HG03354 (cell line): ENCODE data around the gene KLHL29.

Experiments
- ATAC-seq: cut with Tn5 transposase; IDR thresholded peaks from one replicate; pipeline ENCODE4 v1.9.1; 2021; ENCODE audit warnings: mild to moderate bottlenecking; ENCODE audit not compliant: unreplicated experiment, poor library complexity, severe bottlenecking

The KLHL29 gene

DNA sequence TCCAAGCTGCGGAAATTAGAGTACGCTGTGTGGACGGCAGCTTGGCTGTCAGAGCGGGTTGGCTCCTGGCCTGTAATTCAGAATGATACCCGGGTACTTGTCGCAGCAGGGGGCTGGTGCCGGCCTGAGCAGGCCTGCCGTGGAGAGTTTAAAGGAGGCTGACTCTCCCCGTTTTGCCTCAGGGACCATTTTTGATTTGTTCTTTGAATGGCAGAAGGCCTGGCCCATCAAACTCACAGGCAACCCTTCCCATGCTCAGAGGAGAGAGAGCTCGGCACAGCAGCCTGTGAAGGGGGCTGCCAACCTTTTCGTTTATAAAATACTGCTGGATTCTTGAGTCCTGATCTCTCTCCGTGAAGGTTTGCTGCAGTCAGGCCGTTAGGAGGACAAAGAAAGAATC is 151.3 kb downstream of the KLHL29 start:
- no peak for ATAC-seq

DNA sequence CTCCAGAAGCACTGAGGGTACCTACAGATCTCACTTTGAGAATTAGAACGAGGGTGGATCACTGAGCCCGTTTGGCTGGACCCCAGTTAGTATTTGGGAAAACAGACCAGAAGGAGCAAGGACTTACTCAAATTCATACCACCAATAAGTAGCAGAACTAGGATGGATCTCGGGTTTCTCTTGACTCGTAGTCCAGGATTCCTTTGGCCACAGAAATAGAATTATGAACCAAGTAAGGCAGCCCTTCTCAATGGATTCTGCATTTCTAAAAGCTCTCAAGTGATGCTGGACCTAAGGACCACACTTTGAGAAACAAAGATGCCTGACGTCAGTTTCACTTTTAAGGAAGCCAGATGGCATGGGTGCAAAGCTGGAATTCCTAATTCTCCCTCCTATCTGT is 153.0 kb downstream of the KLHL29 start:
- no peak for ATAC-seq

DNA sequence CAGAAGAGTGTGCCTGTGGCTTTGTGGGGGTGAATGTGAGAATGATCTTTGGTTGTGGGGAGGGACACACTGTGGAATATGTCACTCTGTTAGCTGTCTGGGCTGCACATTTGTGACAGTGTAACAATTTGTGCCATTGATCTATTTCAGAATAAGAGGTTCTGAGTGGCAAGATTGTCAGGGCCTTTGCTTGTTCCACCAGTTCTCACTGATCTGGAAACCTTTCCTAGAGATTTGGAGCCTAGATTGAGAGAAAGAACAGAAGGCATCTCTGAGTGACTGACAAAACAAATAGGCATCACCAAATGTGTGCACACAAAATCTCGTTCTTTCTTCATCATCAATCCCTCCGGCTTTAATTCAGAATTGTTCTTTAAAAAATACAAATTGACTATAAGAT is 153.6 kb downstream of the KLHL29 start:
- no peak for ATAC-seq

DNA sequence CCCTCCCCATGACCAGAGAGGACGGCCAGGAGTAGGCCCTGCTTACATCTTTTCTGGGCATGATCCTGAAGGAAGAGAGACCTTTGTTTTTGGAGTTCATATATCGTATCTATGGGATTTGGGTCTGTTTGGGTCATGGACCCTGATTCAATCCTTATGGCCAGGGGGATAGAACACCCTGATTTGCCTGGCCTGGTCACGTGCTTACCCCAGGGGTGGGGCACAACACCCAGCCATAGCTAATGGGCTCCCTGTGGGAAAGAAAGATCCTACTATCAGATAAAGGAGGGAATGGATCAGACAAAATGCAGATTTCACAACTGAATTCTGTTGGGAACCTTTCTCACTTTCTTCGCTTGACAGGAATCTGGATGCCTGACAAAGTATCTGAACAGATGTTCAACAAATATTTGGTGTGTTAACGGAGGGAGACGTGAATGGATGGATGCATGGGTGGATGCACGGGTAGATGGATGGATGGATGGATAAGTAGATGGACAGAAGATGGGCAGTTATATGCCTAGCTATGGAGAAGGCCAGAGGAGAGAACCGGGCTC is 155.9 kb downstream of the KLHL29 start:
- no peak for ATAC-seq

DNA sequence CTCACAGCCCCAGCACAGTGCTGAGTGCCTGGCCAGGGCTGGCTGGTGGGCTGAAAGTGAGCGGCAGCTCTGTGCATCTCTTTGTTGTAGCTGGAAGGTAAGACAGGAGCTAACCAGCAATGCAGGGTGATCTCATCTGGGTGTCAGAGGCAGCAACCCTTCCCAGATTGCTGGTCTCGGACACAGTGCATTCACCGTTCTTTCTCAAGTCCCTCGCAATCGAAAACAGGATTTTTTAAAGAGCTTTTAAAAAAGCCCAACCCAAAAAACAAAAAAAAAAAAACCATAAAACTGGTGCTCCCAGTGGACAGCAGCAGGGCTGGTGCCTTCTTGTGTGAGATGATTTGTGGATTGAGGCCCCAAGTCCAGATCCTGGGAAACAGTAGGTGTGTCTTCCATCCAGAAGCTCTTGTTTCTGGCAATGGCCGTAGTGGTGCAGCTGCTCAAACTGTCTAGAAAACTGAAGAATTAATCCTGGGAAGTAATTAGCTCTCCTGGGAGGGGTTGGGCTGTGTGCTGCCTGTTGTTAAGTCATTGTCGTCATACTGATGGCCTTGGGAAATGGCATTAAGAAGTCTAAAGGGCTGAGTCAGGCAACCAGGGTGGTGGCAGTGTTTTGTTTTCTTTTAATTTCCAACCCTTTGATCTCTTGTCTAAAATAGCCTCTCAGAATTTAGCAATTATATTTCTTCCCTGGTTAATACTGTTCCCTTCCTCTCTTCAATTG is 156.7 kb downstream of the KLHL29 start:
- ATAC-seq = no peak

DNA sequence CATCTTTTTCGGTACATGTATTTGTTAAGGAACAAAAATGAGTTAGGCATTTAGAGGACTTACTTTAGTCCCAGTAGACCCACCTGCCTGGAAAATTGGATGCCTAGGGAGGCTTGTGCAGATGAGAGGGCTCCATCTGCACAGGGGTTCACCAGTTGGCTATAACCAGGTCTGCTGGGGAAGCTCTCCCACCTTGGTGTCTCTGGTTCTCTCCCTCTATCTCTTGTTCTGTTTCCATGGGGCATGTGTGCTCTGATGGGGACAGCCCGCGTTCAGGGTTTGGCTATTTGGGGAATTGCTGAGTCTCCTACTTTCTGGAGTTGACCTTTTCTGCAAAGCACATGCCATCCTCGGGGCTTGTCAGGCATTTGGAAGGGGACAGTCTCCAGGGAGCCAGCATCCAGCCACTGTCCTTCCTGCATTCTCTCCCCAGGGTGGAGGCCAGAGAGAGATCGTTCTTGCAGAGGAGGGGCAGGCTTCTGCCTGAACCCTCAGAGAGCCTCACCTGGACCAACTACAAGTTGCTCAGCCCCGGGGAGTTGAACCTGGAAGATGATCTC is 157.3 kb downstream of the KLHL29 start:
- ATAC-seq = no peak

DNA sequence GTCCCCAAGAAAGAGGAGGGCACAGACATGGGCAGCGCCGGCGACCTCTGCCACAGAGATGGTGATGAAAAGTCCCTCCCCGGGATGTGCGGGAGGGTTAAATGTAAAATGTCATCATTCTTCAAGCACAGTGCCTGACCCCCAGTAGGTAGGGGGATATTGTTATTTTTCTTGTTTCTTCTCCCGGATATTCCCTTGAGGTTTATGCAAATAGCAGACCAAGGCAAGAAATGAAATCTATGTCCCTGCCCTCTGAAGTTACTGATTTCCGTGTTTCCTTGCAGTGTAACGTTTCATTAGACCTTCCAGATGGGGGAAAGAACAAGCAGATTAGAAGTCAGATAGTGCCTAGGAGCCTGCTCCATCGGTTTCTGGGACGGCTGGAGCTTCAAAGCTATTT is 158.3 kb downstream of the KLHL29 start:
- no peak for ATAC-seq

DNA sequence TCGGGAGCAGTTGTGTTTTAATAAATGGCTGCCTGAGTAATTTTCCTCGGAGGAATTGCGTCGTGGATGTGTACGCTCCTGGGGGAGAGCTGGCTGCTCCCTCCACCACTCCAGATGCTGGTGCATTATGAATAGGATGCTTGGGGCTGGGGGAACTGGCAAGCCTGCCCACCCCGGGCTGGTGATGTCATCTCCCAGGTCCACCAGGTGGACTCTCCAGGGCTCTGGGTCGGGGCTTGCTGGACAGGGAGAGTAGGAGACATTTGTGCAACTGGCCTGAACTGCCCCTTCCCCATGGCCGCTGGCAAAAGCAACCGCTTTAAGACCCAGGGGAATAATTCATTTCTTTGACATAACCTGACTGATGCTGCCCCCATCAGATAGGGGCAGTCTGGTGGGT is 158.7 kb downstream of the KLHL29 start:
- ATAC-seq = no peak

DNA sequence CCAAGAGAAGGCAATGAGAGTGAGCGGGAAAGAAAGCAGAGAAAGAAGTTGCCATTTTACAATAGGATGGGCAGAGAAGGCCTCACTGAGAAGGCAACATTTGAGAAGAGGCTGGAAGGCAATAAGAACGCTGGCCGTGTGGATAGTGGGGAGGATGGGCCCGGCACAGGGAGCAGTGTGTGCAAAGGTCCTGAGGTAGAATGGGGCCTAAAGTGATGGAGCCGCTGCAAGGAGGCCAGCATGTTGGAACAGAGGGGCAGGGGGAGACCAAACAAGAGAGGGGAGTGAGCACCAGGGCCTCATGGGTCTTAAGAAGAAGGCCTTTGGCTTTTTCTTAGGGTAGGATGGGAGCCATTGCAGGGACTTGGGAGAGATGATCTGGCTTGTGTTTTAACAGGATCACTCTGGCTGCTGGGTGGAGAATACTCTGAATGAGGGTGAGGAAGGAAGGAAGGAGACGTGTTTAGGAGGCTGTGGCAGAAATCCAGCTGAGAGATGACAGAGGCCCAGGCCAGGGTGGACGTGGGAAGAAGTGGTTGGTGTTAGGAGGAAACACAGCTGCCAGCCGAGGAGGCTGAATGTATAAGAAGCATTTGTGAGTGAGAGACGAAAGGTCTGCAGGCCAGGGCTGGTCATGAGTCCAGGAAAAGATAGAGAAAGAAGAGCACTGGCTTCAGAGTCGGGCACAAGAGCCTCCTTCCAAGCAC is 159.8 kb downstream of the KLHL29 start:
- ATAC-seq = no peak

DNA sequence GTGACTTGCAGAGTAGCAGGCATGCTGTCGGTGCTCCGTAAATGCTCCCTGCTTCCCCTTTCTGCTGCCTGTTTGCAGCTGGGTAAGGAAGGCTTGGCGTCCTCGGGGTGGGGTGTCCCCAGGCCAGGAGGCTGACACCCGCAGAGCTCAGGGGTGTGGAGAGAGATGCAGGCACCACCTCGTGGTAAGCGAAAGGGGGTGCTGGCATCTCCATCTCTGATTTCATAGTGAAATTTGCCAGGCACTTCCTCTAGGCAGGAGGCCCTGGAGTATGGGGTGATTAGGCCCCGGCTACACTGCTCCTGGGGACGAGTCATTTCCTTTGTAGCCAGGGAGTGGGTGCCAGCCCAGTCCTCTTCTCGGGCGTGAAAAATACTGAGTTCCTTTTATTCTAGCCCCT is 160.4 kb downstream of the KLHL29 start:
- no peak for ATAC-seq

DNA sequence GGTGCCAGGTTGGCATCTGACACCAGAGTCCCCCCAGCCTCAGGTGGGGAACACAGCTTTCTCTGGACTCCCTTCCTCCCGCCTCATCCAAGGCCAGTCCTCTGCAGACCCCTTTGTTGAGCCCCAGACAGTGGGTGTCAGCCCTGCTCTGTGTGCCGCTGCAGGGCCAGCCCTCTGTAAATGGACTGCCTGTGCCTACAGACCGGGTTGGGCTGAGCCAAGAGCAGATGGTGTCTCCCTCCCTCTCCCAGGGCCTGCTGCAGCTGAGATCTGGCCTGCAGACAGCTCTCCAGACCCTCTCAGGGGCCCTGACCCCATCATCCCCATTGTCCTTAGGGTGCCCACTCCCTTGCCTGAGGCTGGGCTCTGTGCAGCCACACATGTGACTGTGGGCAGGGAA is 160.8 kb downstream of the KLHL29 start:
- no peak for ATAC-seq

DNA sequence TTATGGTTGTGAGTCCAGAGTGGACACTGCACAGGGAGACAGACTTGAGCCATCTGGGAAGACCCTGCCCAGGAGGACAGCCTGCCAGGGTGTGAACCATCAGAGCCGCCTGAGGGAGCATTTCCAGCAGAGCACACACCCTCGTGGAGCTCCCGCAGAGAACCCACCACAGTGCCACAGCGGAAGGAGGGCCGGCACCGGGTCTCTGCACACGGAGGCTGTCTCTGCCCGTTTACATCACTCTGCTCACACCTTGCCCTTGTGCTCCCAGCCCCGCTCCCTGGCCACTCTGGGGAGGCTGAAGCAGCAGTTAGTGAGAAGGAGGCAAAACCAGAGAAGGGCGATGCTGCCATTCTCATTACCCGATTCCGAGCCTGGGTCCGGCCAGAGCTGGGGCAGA is 161.9 kb downstream of the KLHL29 start:
- no peak for ATAC-seq

DNA sequence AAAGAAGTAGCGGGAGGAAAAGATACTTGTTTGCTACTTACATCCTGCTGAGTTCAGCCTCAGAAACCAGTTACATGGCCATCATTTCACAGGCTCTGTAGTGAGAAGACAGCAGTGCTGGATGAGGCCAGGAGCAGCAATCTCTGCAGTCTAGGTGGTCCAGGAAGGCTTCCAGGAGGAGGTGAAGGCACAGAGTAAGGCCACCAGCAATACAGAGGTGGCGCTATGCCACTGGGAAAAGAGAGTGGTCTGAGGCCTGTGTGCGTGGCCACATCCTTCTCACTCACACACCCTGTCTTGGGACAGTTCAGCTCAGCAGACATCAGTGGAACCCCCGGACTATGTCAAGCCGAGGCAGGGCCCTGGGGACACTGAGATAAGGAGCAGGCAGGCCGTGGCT is 162.7 kb downstream of the KLHL29 start:
- no peak for ATAC-seq

DNA sequence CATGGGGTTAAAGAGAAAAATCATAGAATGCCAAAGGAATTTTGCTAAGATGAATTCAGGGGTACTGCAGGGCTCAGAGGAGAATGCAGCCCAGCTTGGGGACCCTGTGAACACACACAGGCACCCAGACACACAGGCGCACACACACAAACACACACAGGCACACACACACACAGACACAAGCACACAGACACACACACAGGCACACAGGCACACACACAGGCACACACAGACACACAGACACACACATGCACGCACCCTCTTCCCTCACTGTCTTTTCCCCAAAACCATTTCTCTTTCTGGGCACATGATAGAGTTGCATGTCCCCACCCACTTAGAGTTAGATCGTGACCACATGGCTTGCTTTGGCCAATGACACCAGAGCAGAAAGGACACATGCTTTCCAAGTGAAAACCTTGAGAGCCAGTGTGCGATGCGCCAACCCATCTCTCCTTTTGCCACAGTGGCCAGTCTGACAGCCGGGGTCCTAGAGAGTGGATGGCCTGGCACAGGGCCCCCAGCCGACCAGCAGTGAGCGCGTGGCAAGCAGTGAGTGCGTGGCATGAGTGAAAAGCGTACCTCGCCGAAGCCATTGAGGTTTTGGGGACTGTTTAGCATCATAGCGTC is 163.3 kb downstream of the KLHL29 start:
- ATAC-seq = no peak

DNA sequence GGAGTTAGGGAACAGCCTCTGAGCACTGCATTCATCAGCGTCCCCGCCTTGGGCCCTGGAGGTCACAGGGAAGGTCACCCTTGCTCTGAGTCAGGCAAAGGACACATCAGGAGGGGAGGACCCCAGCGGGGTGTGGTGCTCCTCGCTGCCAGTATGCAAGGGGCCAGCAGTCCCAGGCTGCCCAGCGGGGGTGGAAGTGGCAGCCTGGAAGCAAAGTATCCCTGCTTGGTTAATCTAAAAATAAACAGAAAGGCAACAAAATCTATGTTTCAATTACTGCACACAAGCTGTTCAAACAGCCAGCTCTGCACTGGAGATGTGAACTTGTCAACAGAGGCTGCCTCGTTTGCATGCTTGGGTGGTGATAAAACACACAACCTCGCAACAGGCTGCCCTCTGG is 164.1 kb downstream of the KLHL29 start:
- ATAC-seq = no peak

DNA sequence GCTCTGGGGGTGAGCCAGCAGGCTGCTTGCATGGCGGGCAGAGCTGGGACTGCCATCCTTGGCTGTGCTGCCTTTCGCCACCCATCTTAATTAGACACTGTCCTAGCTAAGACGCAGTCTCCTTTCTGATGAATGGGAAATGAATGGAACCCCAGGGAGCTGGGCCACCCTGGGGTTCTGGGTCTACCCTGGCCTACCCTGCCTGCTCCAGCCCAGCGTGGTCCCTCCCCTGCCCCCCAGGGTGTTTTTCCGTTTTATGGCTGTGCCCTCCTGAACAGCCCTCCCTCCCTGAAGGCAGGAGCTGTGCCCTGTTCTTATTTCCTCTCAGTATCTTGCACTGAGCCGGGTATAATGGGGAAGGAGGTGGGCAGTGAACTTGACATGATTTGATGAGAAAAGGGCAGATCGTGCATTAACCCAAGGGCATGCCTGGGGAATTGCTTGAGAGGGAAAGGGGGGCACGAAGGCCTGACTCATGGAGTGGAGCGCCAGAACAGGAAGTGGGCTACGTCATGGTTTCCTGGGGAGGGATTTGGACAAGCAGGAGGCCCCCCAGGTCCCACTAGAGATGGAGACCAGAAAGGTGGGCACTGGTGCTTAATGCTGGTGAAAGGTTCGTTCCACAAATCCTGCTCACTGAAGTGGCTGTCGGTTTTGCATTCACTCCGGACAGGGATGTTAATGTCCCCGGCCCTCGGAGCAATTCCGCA is 165.0 kb downstream of the KLHL29 start:
- ATAC-seq = no peak

DNA sequence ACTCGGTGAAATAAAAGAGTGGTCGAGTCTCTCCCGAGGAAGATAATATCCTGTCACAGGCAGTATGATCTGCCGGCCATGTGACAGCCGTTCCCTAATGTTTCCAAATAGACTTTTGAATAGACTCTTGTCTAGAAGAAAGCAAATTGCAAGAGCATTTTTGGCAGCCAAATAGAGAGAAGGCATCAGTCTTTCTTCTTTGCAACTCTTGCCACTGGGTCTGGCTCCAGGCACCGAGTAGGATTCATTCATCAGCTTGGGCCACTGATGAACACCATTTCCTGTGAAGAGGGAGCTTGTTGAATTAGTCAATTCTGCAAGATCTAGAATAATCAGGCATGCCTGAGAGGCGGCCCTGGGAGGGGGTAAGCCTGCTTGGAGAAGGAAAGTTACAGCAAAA is 165.6 kb downstream of the KLHL29 start:
- no peak for ATAC-seq

DNA sequence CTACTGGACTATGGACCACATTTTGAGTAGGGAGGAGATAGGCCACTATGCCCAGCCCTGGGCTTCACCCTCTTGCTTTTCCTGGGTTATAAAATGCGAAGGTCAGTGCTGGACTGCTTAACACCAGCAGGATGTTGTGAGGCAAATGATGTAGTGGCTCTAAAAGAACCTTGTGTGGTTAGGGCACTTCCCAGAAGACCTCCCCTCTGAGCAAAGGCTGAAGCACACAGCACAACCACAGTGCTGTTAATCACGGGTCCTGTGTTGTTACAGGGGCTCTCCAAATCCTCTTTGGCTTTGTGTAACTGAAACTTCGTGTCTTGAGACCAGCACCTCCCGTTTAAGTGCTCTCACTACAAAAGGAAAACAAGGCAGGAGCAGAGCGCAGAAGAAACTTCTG is 166.9 kb downstream of the KLHL29 start:
- ATAC-seq = no peak

DNA sequence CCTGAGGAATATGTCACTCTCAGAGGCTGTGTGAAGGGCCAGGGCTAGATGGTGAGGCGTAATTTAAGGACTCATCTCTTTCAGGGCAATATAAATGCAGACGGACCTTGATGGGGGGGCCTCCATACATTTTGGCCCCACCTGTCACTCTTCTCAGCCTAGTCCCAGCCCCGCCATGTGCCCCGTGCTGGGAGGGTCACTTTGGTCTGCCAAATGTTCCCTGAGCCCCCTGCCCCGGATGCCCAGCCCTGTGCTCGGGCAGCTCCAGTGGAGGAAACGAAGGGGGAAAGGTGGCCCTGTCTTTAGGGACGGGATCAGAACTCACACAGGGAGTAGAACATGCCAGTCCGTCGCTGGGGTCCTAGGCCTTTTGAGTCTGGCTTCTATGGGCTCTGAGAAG is 168.6 kb downstream of the KLHL29 start:
- no peak for ATAC-seq
